K562 (cell line): ENCODE results near the gene FAM24B. TPM values are rescaled to one million over a fixed set of nuclear protein-coding genes. Genes with fewer than 3 reads are reported as not detected.

ENCODE experiments used
- ATAC-seq: fragments of 200-7000 bp; cut with Tn5 transposase; 3 replicates; pipeline ENCODE4 v1.9.1; 2020; ENCODE audit warnings: moderate library complexity
- BruUV-seq: library from RNA; stranded (reverse); fragments of 400-500 nt; replicated peaks from 2 replicates; lab custom pipeline; 2021; lab: Mats Ljungman, UMichigan
- CTCF ChIA-PET: fragments of 300-600 bp; formaldehyde crosslinking; extraction: SDS; loops from one replicate; lab custom pipeline; 2021; ENCODE audit warnings: low intra/inter-chr PET ratio; lab: Yijun Ruan, JAX
- POLR2A ChIA-PET: fragments of 300-600, 350-650 bp; sonication (Branson Sonifier 250); formaldehyde crosslinking; extraction: SDS; loops from one replicate; lab custom pipeline; 2021; ENCODE audit warnings: antibody characterized with exemption, inconsistent platforms; lab: Yijun Ruan, JAX
- DNase-seq, 4 experiments: peaks; one replicate each; pipeline versions ENCODE4 v3.0.0 to v3.0.0-alpha.2; 2011 to 2018; ENCODE audit warnings: low spot score in 3 of 4, mixed read lengths in 3 of 4; ENCODE audit errors: extremely low read depth in 1 of 4
- FAIRE-seq: peaks from 2 replicates; lab custom pipeline; 2011; peaks lifted over from hg19 to GRCh38; lab: Jason Lieb, UNC
- H2AFZ ChIP-seq: 2 replicates; pipeline ENCODE4 v1.6.0; 2011; ENCODE audit warnings: low read depth, low read length, control low read depth, inconsistent platforms
- H3K27ac ChIP-seq: fragments of 200-600 bp; 3 replicates; pipeline ENCODE4 v1.8.0; 2011; ENCODE audit warnings: low read depth, mild to moderate bottlenecking, control low read depth, inconsistent platforms, low read length, moderate library complexity, mixed read lengths; ENCODE audit errors: extremely low read depth
- H3K27me3 ChIP-seq, 2 experiments: fragments of 300-600 bp in 1 of 2; 2 replicates in 1 of 2; 3 replicates in 1 of 2; pipeline versions ENCODE4 v1.6.0 to v1.8.0; 2011; ENCODE audit warnings: inconsistent platforms in 2 of 2, low read length in 2 of 2, mild to moderate bottlenecking in 1 of 2, mixed read lengths in 1 of 2, moderate library complexity in 1 of 2; ENCODE audit not compliant: control insufficient read depth in 2 of 2, insufficient read depth in 2 of 2
- H3K36me3 ChIP-seq: fragments of 300-600 bp; 3 replicates; pipeline ENCODE4 v1.8.0; 2011; ENCODE audit warnings: mild to moderate bottlenecking, low read length, inconsistent platforms; ENCODE audit not compliant: control insufficient read depth, insufficient read depth
- H3K4me1 ChIP-seq, 2 experiments: fragments of 200-600 bp in 1 of 2; replicated peaks in 1 of 2; 2 replicates in 1 of 2; 3 replicates in 1 of 2; pipeline versions ENCODE4 v1.5.1 to v1.8.0; 2011; ENCODE audit warnings: inconsistent platforms in 2 of 2, low read length in 2 of 2, mild to moderate bottlenecking in 1 of 2, mixed read lengths in 1 of 2, moderate library complexity in 1 of 2; ENCODE audit not compliant: control insufficient read depth in 2 of 2, insufficient read depth in 2 of 2
- H3K4me2 ChIP-seq: 2 replicates; pipeline ENCODE4 v1.6.1; 2011; ENCODE audit warnings: low read length, control low read depth, inconsistent platforms, mixed read lengths; ENCODE audit not compliant: insufficient read depth
- H3K4me3 ChIP-seq: fragments of 200-600 bp; sonication (generic), shearing (Covaris generic); 2 replicates; pipeline ENCODE4 v1.5.1; 2016; ENCODE audit warnings: control low read depth, inconsistent platforms
- H3K79me2 ChIP-seq: fragments of 200-600 bp; 3 replicates; pipeline ENCODE4 v1.8.0; 2011; ENCODE audit warnings: low read length, inconsistent platforms; ENCODE audit not compliant: control insufficient read depth, insufficient read depth
- H3K9ac ChIP-seq, 2 experiments: 2 replicates each; pipeline versions ENCODE4 v1.6.0 to v1.6.1; 2011; ENCODE audit warnings: low read depth in 2 of 2, low read length in 2 of 2, control low read depth in 1 of 2, inconsistent platforms in 1 of 2, mild to moderate bottlenecking in 1 of 2, mixed read lengths in 1 of 2; ENCODE audit not compliant: insufficient read depth in 1 of 2
- H3K9me1 ChIP-seq: one replicate; pipeline ENCODE4 v1.6.0; 2011; ENCODE audit warnings: inconsistent platforms, mild to moderate bottlenecking, low read length, moderate library complexity; ENCODE audit not compliant: control insufficient read depth, insufficient read depth
- H3K9me3 ChIP-seq: replicated peaks from 2 replicates; pipeline ENCODE4 v1.5.1; 2011; ENCODE audit warnings: low read depth, low read length, inconsistent platforms; ENCODE audit not compliant: control insufficient read depth, insufficient read depth
- H4K20me1 ChIP-seq: replicated peaks from 2 replicates; pipeline ENCODE4 v1.6.1; 2011; ENCODE audit warnings: low read length, inconsistent platforms, mixed read lengths; ENCODE audit not compliant: control insufficient read depth, insufficient read depth
- ATF2 ChIP-seq: sonication (generic); formaldehyde crosslinking; IDR thresholded peaks from 2 replicates; pipeline ENCODE4 v1.8.1; 2022; ENCODE audit warnings: missing genetic modification reagents
- C11orf30 ChIP-seq: fragments of 450-650 bp; IDR thresholded peaks from 2 replicates; pipeline ENCODE4 v1.6.1; 2016; ENCODE audit warnings: low read depth, mild to moderate bottlenecking
- FOXK1 ChIP-seq: sonication (generic); formaldehyde crosslinking; IDR thresholded peaks from 2 replicates; pipeline ENCODE4 v1.8.0; 2022; ENCODE audit warnings: missing genetic modification reagents, mild to moderate bottlenecking, borderline replicate concordance
- HOMEZ ChIP-seq: fragments of 250-450 bp; sonication (Bioruptor Pico); IDR thresholded peaks from 2 replicates; pipeline ENCODE4 v1.4.0; 2020; ENCODE audit warnings: mild to moderate bottlenecking, moderate library complexity
- MAFF ChIP-seq: IDR thresholded peaks from 2 replicates; pipeline ENCODE4 v1.6.1; 2012; ENCODE audit warnings: low read length, improper control_type of control experiment
- MAFG ChIP-seq: fragments of 450-650 bp; conservative IDR thresholded peaks from 2 replicates; pipeline ENCODE4 v1.6.1; 2016; ENCODE audit warnings: missing genetic modification characterization, missing compliant biosample characterization
- MAFK ChIP-seq: IDR thresholded peaks from 2 replicates; pipeline ENCODE4 v1.6.1; 2011; ENCODE audit warnings: low read length, improper control_type of control experiment
- ZNF121 ChIP-seq: sonication (generic); formaldehyde crosslinking; conservative IDR thresholded peaks from 2 replicates; pipeline ENCODE4 v1.8.0; 2022; ENCODE audit warnings: missing genetic modification reagents
- ZNF316 ChIP-seq: fragments of 450-650 bp; IDR thresholded peaks from 2 replicates; pipeline ENCODE4 v1.6.1; 2016
- ZNF778 ChIP-seq: fragments of 450-650 bp; formaldehyde crosslinking; IDR thresholded peaks from 2 replicates; pipeline ENCODE4 v1.4.0; 2020; ENCODE audit warnings: mild to moderate bottlenecking, moderate library complexity
- WGBS: fragments of 100-300 bp; shearing (Covaris generic); methylation state at CpG from one replicate; pipeline ENCODE4 v1.1.6; 2016; ENCODE audit warnings: low coverage, mixed read lengths; ENCODE audit not compliant: insufficient coverage; ENCODE audit errors: missing lambda C conversion rate; 5-methylcytosine and 5-hydroxymethylcytosine counted together
- in situ Hi-C: fragments of 300-500 bp; cut with MboI; formaldehyde crosslinking; loops from 4 replicates; pipeline ENCODE4 v1.15.0; 2018; ENCODE audit warnings: inconsistent platforms, mixed read lengths
- intact Hi-C: fragments of 100-400 bp; cut with micrococcal nuclease; formaldehyde crosslinking; loops from 2 replicates; pipeline ENCODE4 v1.14.2; 2022
- polyA plus RNA-seq, 8 experiments: library from polyadenylated mRNA; depleted of rRNA in 4 of 8; stranded (reverse) in 5 of 8; unstranded in 3 of 8; fragments of >200 nt; fragmentation: Nextera tagmentation in 2 of 8; fragmentation: Illumina TruSeq in 1 of 8; extraction: Ambion mirVana in 2 of 8; extraction: Trizol in 1 of 8; gene quantifications; 2 replicates each; pipeline versions ENCODE4 v1.2.1 to v1.2.3, GENCODE V29; 2011 to 2014; ENCODE audit warnings: inconsistent platforms in 1 of 8, missing spikeins in 1 of 8
- total RNA-seq, 7 experiments: library from RNA; depleted of rRNA in 6 of 7; stranded (reverse); fragments of >200 nt in 6 of 7; fragmentation: Illumina TruSeq in 2 of 7; extraction: Trizol in 2 of 7; gene quantifications; 2 replicates each; pipeline versions ENCODE4 v1.2.1 to v1.2.3, GENCODE V29; 2011 to 2021; ENCODE audit warnings: low replicate concordance in 1 of 7

Gene FAM24B
- total and polyA plus RNA-seq, 9 of the 15 experiments (the other 6 are each of a cell fraction or from before 2014, with no cell fraction given): 6.0 to 19.6 (median 9.2) TPM

- no peak for TF ChIP-seq ZNF778 (CRISPR knock-in tag)
- TF ChIP-seq FOXK1: no peak
These were observed 39.9 kb downstream of the FAM24B start (continued) for GRCh38 chr10:122839505-122839904.

GRCh38 chr10:122838880-122839279, 40.5 kb downstream of the FAM24B start:
- Histone ChIP-seq H3K9ac (no peak overlapping the region), H3K27me3 (no peaks in the 10 kb centered on the region), H3K4me2 (no peak overlapping the region), H4K20me1 (no peaks in the 10 kb centered on the region), H3K27ac (no peak overlapping the region), H3K36me3 (peaks cover 12% of the 10 kb centered on the region; the same call in 1 of the 3 replicates), H3K4me3 (no peak overlapping the region), H3K9me3 (no peaks in the 10 kb centered on the region), H3K4me1 (no peaks in the 10 kb centered on the region; a peak in 1 of 5 replicates), H3K79me2 (no peaks in the 10 kb centered on the region), H2AFZ (no peak overlapping the region), H3K9me1 (no peaks in the 10 kb centered on the region)
- in situ Hi-C loops: no loop called here
- ChIA-PET CTCF (no interaction called here), POLR2A (no interaction called here)
- BruUV-seq: no TSS peak
- TF ChIP-seq ZNF316 (peak; percentile 86), MAFF (peak; percentile 61), C11orf30 (peak; percentile 81), MAFK (peak; percentile 75; the same call in 1 of the 2 replicates), ATF2 (CRISPR knock-in tag) (no peak), HOMEZ (CRISPR knock-in tag) (no peak), MAFG (peak; percentile 79), ZNF121 (CRISPR knock-in tag) (no peak)
- DNase-seq (no peak), ATAC-seq (no peak), FAIRE-seq (no peak)
- intact Hi-C loops: no loop called here
- 43% methylated on average over 4 of the region's 4 CpGs for WGBS
